ENCODE results near the gene DNAJB2. TPM values are rescaled to one million over a fixed set of nuclear protein-coding genes. Genes with fewer than 3 reads are reported as not detected.

The DNAJB2 gene
- total and polyA plus RNA-seq, 2 of the 8 experiments (the other 6 are each of a cell fraction or from before 2014, with no cell fraction given): 21.0 to 26.3 TPM

GRCh38 chr2:219279151-219279915, at the start of gene DNAJB2 (continued):
- TF ChIP-seq, protein P1, sequence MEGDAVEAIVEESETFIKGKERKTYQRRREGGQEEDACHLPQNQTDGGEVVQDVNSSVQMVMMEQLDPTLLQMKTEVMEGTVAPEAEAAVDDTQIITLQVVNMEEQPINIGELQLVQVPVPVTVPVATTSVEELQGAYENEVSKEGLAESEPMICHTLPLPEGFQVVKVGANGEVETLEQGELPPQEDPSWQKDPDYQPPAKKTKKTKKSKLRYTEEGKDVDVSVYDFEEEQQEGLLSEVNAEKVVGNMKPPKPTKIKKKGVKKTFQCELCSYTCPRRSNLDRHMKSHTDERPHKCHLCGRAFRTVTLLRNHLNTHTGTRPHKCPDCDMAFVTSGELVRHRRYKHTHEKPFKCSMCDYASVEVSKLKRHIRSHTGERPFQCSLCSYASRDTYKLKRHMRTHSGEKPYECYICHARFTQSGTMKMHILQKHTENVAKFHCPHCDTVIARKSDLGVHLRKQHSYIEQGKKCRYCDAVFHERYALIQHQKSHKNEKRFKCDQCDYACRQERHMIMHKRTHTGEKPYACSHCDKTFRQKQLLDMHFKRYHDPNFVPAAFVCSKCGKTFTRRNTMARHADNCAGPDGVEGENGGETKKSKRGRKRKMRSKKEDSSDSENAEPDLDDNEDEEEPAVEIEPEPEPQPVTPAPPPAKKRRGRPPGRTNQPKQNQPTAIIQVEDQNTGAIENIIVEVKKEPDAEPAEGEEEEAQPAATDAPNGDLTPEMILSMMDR (IDR thresholded peaks at IDR 0.05; ENCODE audit: control extremely low read depth in 1 of 3, insufficient read depth in 1 of 3, low read depth in 1 of 3, low read length in 3 of 3): no peak
- TF ChIP-seq GABPA (IDR thresholded peaks at IDR 0.05; ENCODE audit: borderline replicate concordance, insufficient read depth, low read length) (no peak), SAP30 (IDR thresholded peaks at IDR 0.05; ENCODE audit: insufficient read depth, insufficient replicate concordance, low read length) (no peak), SIX5 (IDR thresholded peaks at IDR 0.05; ENCODE audit: low read depth, low read length) (no peak), RBBP5 (IDR thresholded peaks at IDR 0.05; ENCODE audit: borderline replicate concordance, low read depth, low read length) (0 out of 2 replicates have a peak, but pooled peaks have one; percentile 37), POLR2A (IDR thresholded peaks at IDR 0.05; ENCODE audit: control extremely low read depth in 1 of 2, low read depth in 2 of 2, low read length in 2 of 2) (0 out of 3 replicates have a peak, but pooled peaks of 1 of the 2 experiments have one; percentile 31), SP2 (IDR thresholded peaks at IDR 0.05; ENCODE audit: low read length) (no peak), CEBPB (IDR thresholded peaks at IDR 0.05; ENCODE audit: low read depth, low read length) (no peak), CHD2 (IDR thresholded peaks at IDR 0.05; ENCODE audit: low read length) (no peak), EP300 (IDR thresholded peaks at IDR 0.05; ENCODE audit: borderline replicate concordance in 1 of 2, low read depth in 2 of 2, low read length in 2 of 2) (peak in 1 of 2 experiments; percentile 61; a peak in 1 of 3 replicates), POLR2AphosphoS5 (IDR thresholded peaks at IDR 0.05; ENCODE audit: low read depth, low read length) (no peak), PHF8 (conservative IDR thresholded peaks at IDR 0.05; ENCODE audit: low read depth, low read length) (peak; percentile 60), TEAD4 (IDR thresholded peaks at IDR 0.05; ENCODE audit: low read depth, low read length) (peak; percentile 8; the same call in 1 of the 2 replicates), RXRA (IDR thresholded peaks at IDR 0.05; ENCODE audit: insufficient read depth, low read depth, low read length) (no peak), ASH2L (IDR thresholded peaks at IDR 0.05; ENCODE audit: low read length) (no peak), BCL11A (IDR thresholded peaks at IDR 0.05; ENCODE audit: low read depth in 2 of 2, low read length in 2 of 2) (no peak), SRF (IDR thresholded peaks at IDR 0.05; ENCODE audit: low read depth, low read length) (no peak)
- TF ChIP-seq, protein P2, sequence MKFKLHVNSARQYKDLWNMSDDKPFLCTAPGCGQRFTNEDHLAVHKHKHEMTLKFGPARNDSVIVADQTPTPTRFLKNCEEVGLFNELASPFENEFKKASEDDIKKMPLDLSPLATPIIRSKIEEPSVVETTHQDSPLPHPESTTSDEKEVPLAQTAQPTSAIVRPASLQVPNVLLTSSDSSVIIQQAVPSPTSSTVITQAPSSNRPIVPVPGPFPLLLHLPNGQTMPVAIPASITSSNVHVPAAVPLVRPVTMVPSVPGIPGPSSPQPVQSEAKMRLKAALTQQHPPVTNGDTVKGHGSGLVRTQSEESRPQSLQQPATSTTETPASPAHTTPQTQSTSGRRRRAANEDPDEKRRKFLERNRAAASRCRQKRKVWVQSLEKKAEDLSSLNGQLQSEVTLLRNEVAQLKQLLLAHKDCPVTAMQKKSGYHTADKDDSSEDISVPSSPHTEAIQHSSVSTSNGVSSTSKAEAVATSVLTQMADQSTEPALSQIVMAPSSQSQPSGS (IDR thresholded peaks at IDR 0.05; ENCODE audit: low read length): peak; percentile 90
- TF ChIP-seq, protein P3, sequence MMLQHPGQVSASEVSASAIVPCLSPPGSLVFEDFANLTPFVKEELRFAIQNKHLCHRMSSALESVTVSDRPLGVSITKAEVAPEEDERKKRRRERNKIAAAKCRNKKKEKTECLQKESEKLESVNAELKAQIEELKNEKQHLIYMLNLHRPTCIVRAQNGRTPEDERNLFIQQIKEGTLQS (IDR thresholded peaks at IDR 0.05; ENCODE audit: insufficient read depth, low read depth, low read length): 0 out of 2 replicates have a peak, but pooled peaks have one; percentile 11

Measured in H1 (cell line).